BLaER1 (cell line): ENCODE results near the gene FYN.
A peak's percentile ranks its signal among the peaks of the same experiment; 100 is the strongest.

Experiments
- H3K27ac ChIP-seq: shearing (Covaris generic); formaldehyde crosslinking; 2 replicates; pipeline ENCODE4 v1.8.1; 2022
- H3K27me3 ChIP-seq: shearing (Covaris generic); formaldehyde crosslinking; 2 replicates; pipeline ENCODE4 v1.8.1; 2022
- H3K36me3 ChIP-seq: shearing (Covaris generic); formaldehyde crosslinking; 2 replicates; pipeline ENCODE4 v1.8.1; 2022
- H3K4me1 ChIP-seq: shearing (Covaris generic); formaldehyde crosslinking; 2 replicates; pipeline ENCODE4 v1.8.1; 2022
- H3K4me2 ChIP-seq: shearing (Covaris generic); formaldehyde crosslinking; 2 replicates; pipeline ENCODE4 v1.8.1; 2022
- H3K4me3 ChIP-seq: shearing (Covaris generic); formaldehyde crosslinking; 2 replicates; pipeline ENCODE4 v1.8.1; 2022
- H3K9ac ChIP-seq: shearing (Covaris generic); formaldehyde crosslinking; 2 replicates; pipeline ENCODE4 v1.8.1; 2022
- H3K9me3 ChIP-seq: shearing (Covaris generic); formaldehyde crosslinking; 2 replicates; pipeline ENCODE4 v1.8.1; 2022
- H4K20me1 ChIP-seq: shearing (Covaris generic); formaldehyde crosslinking; 2 replicates; pipeline ENCODE4 v1.8.1; 2022
- Cebpa-rat ChIP-seq: shearing (Covaris generic); IDR thresholded peaks from 2 replicates; pipeline ENCODE4 v1.8.1; 2022

The FYN gene

GRCh38 chr6:111804627-111805235, 68.5 kb downstream of the FYN start:
- Histone ChIP-seq H3K9ac (no peak overlapping the region), H3K27me3 (no peaks in the 10 kb centered on the region), H3K4me1 (peaks cover 74% of the 10 kb centered on the region), H3K4me3 (no peak overlapping the region), H3K4me2 (peak overlapping the region; percentile 70; the same call in 1 of the 2 replicates), H4K20me1 (peaks cover 68% of the 10 kb centered on the region), H3K27ac (no peak overlapping the region), H3K36me3 (peaks cover 55% of the 10 kb centered on the region), H3K9me3 (no peaks in the 10 kb centered on the region)
- no peak for TF ChIP-seq Cebpa-rat

GRCh38 chr6:111803804-111804203, 69.4 kb downstream of the FYN start:
- H3K4me3 ChIP-seq, result no peak overlapping the region
- H3K27ac ChIP-seq, result no peak overlapping the region
- 0 out of 2 replicates have a peak overlapping the region, but pooled peaks have one; percentile 25 for H3K4me2 ChIP-seq
- H3K4me1 ChIP-seq, result peaks cover 74% of the 10 kb centered on the region
- H3K27me3 ChIP-seq, result no peaks in the 10 kb centered on the region
- no peak for TF ChIP-seq Cebpa-rat
- peaks cover 56% of the 10 kb centered on the region for H3K36me3 ChIP-seq
- H3K9me3 ChIP-seq, result no peaks in the 10 kb centered on the region
- H4K20me1 ChIP-seq, result peaks cover 78% of the 10 kb centered on the region
- H3K9ac ChIP-seq, result no peak overlapping the region

GRCh38 chr6:111803371-111803770, 69.9 kb downstream of the FYN start:
- no peak for TF ChIP-seq Cebpa-rat
- no peak overlapping the region for H3K4me3 ChIP-seq
- peaks cover 72% of the 10 kb centered on the region for H3K4me1 ChIP-seq
- peaks cover 55% of the 10 kb centered on the region for H3K36me3 ChIP-seq
- no peak overlapping the region for H3K9ac ChIP-seq
- H3K27ac ChIP-seq, result no peak overlapping the region
- peaks cover 77% of the 10 kb centered on the region for H4K20me1 ChIP-seq
- H3K4me2 ChIP-seq, result no peak overlapping the region
- no peaks in the 10 kb centered on the region for H3K27me3 ChIP-seq
- no peaks in the 10 kb centered on the region for H3K9me3 ChIP-seq

- H3K27me3 ChIP-seq, result no peaks in the 10 kb centered on the region
- H3K27ac ChIP-seq, result no peak overlapping the region
- no peaks in the 10 kb centered on the region for H3K9me3 ChIP-seq
- H4K20me1 ChIP-seq, result peaks cover 71% of the 10 kb centered on the region
- no peak for TF ChIP-seq Cebpa-rat
- peaks cover 67% of the 10 kb centered on the region for H3K4me1 ChIP-seq
- H3K4me3 ChIP-seq, result no peak overlapping the region
- H3K4me2 ChIP-seq, result no peak overlapping the region
- peaks cover 53% of the 10 kb centered on the region for H3K36me3 ChIP-seq
- no peak overlapping the region for H3K9ac ChIP-seq
Measured at GRCh38 chr6:111802720-111803330, 70.4 kb downstream of the FYN start.

- no peak overlapping the region for H3K4me2 ChIP-seq
- H3K27ac ChIP-seq, result no peak overlapping the region
- peaks cover 66% of the 10 kb centered on the region for H4K20me1 ChIP-seq
- TF ChIP-seq Cebpa-rat, result no peak
- peaks cover 59% of the 10 kb centered on the region for H3K4me1 ChIP-seq
- H3K4me3 ChIP-seq, result no peak overlapping the region
- H3K36me3 ChIP-seq, result peaks cover 46% of the 10 kb centered on the region
- H3K27me3 ChIP-seq, result no peaks in the 10 kb centered on the region
- H3K9ac ChIP-seq, result no peak overlapping the region
- H3K9me3 ChIP-seq, result no peaks in the 10 kb centered on the region
Measured at GRCh38 chr6:111802015-111802414, 71.2 kb downstream of the FYN start.

GRCh38 chr6:111800821-111801220, 72.4 kb downstream of the FYN start:
- no peak for TF ChIP-seq Cebpa-rat
- no peaks in the 10 kb centered on the region for H3K9me3 ChIP-seq
- no peak overlapping the region for H3K27ac ChIP-seq
- H3K4me1 ChIP-seq, result peaks cover 47% of the 10 kb centered on the region
- no peak overlapping the region for H3K4me3 ChIP-seq
- H3K36me3 ChIP-seq, result peaks cover 44% of the 10 kb centered on the region
- peaks cover 54% of the 10 kb centered on the region for H4K20me1 ChIP-seq
- H3K27me3 ChIP-seq, result no peaks in the 10 kb centered on the region
- peak overlapping the region; percentile 4; the same call in 1 of the 2 replicates for H3K4me2 ChIP-seq
- no peak overlapping the region for H3K9ac ChIP-seq

- H3K9ac ChIP-seq, result no peak overlapping the region
- H3K27me3 ChIP-seq, result no peaks in the 10 kb centered on the region
- no peak overlapping the region for H3K4me3 ChIP-seq
- peaks cover 42% of the 10 kb centered on the region for H3K4me1 ChIP-seq
- peaks cover 44% of the 10 kb centered on the region for H3K36me3 ChIP-seq
- H3K27ac ChIP-seq, result no peak overlapping the region
- TF ChIP-seq Cebpa-rat, result no peak
- H4K20me1 ChIP-seq, result peaks cover 49% of the 10 kb centered on the region
- no peaks in the 10 kb centered on the region for H3K9me3 ChIP-seq
- peak overlapping the region; percentile 4; the same call in 1 of the 2 replicates for H3K4me2 ChIP-seq
Measured at GRCh38 chr6:111800259-111800765, 72.9 kb downstream of the FYN start.

- no peak overlapping the region for H3K4me2 ChIP-seq
- TF ChIP-seq Cebpa-rat, result no peak
Measured at GRCh38 chr6:111799576-111800258, 73.5 kb downstream of the FYN start.

GRCh38 chr6:111798281-111798725, 74.9 kb downstream of the FYN start:
- Histone ChIP-seq H3K9me3 (no peaks in the 10 kb centered on the region), H3K36me3 (peaks cover 50% of the 10 kb centered on the region), H3K4me1 (peaks cover 41% of the 10 kb centered on the region), H3K27me3 (no peaks in the 10 kb centered on the region), H3K4me2 (no peak overlapping the region), H3K9ac (no peak overlapping the region), H3K27ac (no peak overlapping the region), H4K20me1 (peaks cover 32% of the 10 kb centered on the region), H3K4me3 (no peak overlapping the region)
- TF ChIP-seq Cebpa-rat, result no peak

More at GRCh38 chr6:111799576-111800258, 73.5 kb downstream of the FYN start:
- H3K9me3 ChIP-seq, result no peaks in the 10 kb centered on the region
- no peaks in the 10 kb centered on the region for H3K27me3 ChIP-seq
- H3K9ac ChIP-seq, result no peak overlapping the region
- no peak overlapping the region for H3K4me3 ChIP-seq
- H3K27ac ChIP-seq, result no peak overlapping the region
- H4K20me1 ChIP-seq, result peaks cover 43% of the 10 kb centered on the region
- peaks cover 40% of the 10 kb centered on the region for H3K4me1 ChIP-seq
- peaks cover 44% of the 10 kb centered on the region for H3K36me3 ChIP-seq
